OCI-LY1 (cell line): ENCODE results near the gene VARS1.

Experiments
- EZH2 ChIP-seq: fragments of 200-600 bp; sonication (generic), shearing (Covaris generic); IDR thresholded peaks from 2 replicates; pipeline ENCODE4 v1.8.0; 2017; ENCODE audit warnings: borderline replicate concordance, mixed run types, mild to moderate bottlenecking, antibody characterized with exemption, low read length, moderate library complexity, mixed read lengths
- TF ChIP-seq, protein P1 (sequence below): fragments of 200-600 bp; sonication (generic), shearing (Covaris generic); IDR thresholded peaks from 2 replicates; pipeline ENCODE4 v1.5.1; 2017; ENCODE audit warnings: mild to moderate bottlenecking, antibody characterized with exemption, low read length, moderate library complexity, mixed read lengths

- TF ChIP-seq, protein P1, sequence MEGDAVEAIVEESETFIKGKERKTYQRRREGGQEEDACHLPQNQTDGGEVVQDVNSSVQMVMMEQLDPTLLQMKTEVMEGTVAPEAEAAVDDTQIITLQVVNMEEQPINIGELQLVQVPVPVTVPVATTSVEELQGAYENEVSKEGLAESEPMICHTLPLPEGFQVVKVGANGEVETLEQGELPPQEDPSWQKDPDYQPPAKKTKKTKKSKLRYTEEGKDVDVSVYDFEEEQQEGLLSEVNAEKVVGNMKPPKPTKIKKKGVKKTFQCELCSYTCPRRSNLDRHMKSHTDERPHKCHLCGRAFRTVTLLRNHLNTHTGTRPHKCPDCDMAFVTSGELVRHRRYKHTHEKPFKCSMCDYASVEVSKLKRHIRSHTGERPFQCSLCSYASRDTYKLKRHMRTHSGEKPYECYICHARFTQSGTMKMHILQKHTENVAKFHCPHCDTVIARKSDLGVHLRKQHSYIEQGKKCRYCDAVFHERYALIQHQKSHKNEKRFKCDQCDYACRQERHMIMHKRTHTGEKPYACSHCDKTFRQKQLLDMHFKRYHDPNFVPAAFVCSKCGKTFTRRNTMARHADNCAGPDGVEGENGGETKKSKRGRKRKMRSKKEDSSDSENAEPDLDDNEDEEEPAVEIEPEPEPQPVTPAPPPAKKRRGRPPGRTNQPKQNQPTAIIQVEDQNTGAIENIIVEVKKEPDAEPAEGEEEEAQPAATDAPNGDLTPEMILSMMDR, result no peak
- TF ChIP-seq EZH2, result no peak
Measured at GRCh38 chr6:31821301-31822035, 25.9 kb upstream of the VARS1 start.
